Spleen (tissue), 7 donors: ENCODE results near the gene ERICH2.

Experiments
- POLR2A ChIP-seq, 3 donors: fragments of 450-650 bp; IDR thresholded peaks; one replicate each; pipeline ENCODE4 v1.5.1; 2017; ENCODE audit warnings: antibody characterized with exemption in 3 of 3, mild to moderate bottlenecking in 1 of 3
- POLR2AphosphoS5 ChIP-seq, 3 donors: sonication (generic); formaldehyde crosslinking; IDR thresholded peaks; one replicate each; pipeline ENCODE4 v1.5.1; 2017; ENCODE audit warnings: antibody characterized with exemption in 3 of 3
- TF ChIP-seq, protein P1 (sequence below), 11 experiments: fragments of 200-600 bp in 7 of 11; fragments of 450-650 bp in 4 of 11; sonication (generic) in 4 of 11; IDR thresholded peaks in 8 of 11; conservative IDR thresholded peaks in 3 of 11; 1 replicate in 7 of 11; 2 replicates in 4 of 11; pipeline versions ENCODE4 v1.4.0 to v1.8.0; 2016 to 2021; ENCODE audit warnings: antibody characterized with exemption in 11 of 11, inconsistent platforms in 4 of 11, mild to moderate bottlenecking in 1 of 11
- donor health status: DM: no; HTN: no; CAD: no; lungs with moderate emphysema.
- donor health status: DM: no; HTN: no; CAD: no.
- donor health status: DM: no; HTN: no; CAD: no.

DNA sequence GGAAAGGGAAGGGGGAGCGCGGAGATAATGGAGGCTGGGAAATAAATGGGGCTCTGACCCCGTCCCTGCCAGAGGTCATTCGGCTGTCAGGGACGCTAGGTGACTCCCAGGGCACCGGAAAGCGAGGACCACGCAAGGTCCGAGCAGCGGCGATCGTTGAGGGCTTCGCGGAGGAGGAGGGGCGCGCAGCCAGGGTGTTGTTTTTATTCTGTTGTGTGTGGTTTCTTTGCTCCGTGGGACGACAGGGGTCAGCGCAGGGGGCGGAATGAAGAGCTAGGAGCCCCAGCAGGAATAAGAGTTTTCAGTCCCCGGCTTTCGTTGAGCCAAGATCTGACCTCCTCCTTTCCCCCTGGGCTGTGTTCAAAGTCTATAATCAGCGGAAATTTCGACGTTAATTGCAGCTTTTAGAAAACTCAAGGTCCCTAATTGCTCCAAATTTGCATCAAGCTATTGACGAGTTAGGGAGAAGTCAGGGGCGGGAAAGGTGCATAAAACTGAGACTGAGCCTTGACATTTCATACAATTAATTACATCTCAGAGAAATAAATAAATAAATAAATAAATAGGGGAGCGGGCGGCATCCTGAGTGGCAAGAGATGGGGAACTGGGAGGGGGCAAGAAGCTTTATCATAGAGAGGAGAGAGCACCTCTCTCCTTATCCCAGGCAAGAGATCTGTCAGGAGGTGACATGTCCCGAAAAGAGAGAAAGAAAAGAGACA lies 48.7 kb downstream of the ERICH2 start:
- TF ChIP-seq, protein P1, sequence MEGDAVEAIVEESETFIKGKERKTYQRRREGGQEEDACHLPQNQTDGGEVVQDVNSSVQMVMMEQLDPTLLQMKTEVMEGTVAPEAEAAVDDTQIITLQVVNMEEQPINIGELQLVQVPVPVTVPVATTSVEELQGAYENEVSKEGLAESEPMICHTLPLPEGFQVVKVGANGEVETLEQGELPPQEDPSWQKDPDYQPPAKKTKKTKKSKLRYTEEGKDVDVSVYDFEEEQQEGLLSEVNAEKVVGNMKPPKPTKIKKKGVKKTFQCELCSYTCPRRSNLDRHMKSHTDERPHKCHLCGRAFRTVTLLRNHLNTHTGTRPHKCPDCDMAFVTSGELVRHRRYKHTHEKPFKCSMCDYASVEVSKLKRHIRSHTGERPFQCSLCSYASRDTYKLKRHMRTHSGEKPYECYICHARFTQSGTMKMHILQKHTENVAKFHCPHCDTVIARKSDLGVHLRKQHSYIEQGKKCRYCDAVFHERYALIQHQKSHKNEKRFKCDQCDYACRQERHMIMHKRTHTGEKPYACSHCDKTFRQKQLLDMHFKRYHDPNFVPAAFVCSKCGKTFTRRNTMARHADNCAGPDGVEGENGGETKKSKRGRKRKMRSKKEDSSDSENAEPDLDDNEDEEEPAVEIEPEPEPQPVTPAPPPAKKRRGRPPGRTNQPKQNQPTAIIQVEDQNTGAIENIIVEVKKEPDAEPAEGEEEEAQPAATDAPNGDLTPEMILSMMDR (IDR thresholded peaks at IDR 0.05 in 8 of 11, conservative IDR thresholded peaks at IDR 0.05 in 3 of 11), result no peak
- no peak for TF ChIP-seq POLR2A (IDR thresholded peaks at IDR 0.05)
- no peak for TF ChIP-seq POLR2AphosphoS5 (IDR thresholded peaks at IDR 0.05)
